HG03025 (cell line): ENCODE data around the gene CYP27B1.
"Not testable (repeated sequence)": the region's sequence is repeated elsewhere in the genome, so short reads cannot be mapped to it uniquely, and the experiment has no call there.

Experiments
- ATAC-seq: cut with Tn5 transposase; IDR thresholded peaks from one replicate; pipeline ENCODE4 v1.9.1; 2021; ENCODE audit warnings: mild to moderate bottlenecking, moderate library complexity; ENCODE audit not compliant: unreplicated experiment, low FRiP score

The CYP27B1 gene

DNA sequence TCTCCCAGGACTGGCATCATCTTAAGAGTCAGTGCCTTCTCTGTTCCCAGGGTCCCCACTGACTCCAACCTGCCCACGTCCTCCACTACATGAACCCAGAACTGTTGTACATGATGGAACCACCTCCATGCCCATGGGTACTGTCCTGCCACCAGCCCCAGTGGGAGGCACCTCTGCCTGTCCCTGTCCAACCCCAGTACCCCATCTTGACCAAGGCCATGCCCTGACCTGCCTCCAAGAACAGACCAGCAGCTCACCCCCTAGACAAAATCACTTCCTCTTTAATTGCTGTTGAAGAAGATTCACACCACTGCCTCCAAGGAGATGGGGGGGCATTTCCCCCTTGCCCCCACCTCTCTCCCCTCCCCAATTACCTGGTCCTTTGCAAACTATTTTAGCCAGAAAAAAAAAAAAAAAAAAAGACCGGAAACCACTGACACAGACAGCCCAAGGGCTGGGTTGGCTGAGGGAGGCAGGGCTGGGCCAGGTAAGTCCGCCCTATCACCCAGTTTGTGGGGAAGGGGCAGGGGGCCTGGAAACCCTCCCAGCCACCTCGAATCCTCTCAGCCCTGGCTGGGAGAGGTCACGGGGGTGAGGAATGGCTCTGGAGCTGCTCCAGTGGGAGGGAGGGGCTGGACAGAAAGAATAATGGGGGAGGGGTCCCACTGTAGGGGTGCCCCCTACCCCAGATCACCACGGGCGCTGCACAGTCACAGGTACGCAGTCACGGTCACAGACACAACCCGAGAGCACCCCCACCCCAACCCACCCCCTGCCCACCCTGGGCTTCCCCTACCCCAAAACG is 41.7 kb downstream of the CYP27B1 start:
- ATAC-seq = no peak

DNA sequence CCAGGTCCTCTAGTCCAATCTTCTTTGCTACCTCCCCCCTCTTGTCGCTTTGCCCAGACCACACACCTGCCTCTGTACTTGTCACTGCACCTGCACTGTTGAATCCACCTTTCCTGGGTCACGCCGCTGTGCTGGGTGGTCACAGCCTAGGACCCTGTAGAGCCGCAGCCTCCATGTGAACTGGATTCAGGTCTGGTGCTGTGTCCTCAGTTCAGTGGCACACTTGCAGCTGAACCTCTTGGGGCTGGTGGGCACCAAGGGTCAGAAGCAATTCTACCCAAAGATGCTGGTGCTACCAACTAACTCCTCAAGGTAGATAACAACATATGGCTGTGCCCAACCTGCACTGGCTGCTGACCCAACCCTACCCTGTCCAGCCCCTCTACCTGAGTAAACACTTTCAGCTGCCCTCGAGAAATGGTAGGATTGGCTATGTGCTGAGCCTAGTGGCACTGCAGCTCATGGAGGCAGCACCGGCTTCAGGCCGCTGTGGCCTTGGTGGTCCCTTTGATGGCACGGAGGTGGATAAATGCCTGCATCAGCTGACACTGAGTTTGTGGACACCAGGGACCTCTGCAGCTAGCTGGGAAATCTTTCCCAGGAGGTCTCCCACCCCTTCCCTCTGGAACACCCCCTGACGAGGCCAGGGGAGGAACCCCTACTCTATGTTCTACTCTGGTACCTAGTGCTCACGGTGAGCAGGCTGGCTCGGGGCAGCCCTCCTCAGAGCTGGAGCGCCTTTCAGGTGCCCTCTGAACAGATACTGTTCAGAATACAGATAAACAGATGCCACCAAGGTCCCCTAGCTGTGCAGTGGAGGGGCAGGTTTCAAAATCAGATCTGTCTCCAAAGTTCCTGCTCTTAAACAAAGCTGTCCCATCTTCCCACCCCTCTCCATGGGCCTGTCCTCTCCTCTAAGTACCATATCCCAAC is 42.6 kb downstream of the CYP27B1 start:
- ATAC-seq = no peak

DNA sequence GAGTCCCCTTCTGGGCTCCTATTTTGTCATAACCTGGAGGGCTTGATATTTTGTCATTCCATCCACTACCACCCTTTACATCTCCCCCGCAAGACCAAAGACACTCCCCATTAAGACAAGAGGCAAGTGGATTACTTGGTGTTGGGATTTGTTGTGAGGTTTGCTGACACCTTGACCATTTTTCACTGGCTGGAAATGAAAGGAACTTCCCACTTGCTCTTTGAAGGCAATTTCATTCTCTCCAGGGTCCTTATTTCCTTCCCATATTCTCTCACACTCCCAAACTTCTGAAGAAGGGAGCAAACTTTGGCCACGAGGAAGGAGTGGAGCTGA is 43.3 kb downstream of the CYP27B1 start:
- ATAC-seq = no peak

DNA sequence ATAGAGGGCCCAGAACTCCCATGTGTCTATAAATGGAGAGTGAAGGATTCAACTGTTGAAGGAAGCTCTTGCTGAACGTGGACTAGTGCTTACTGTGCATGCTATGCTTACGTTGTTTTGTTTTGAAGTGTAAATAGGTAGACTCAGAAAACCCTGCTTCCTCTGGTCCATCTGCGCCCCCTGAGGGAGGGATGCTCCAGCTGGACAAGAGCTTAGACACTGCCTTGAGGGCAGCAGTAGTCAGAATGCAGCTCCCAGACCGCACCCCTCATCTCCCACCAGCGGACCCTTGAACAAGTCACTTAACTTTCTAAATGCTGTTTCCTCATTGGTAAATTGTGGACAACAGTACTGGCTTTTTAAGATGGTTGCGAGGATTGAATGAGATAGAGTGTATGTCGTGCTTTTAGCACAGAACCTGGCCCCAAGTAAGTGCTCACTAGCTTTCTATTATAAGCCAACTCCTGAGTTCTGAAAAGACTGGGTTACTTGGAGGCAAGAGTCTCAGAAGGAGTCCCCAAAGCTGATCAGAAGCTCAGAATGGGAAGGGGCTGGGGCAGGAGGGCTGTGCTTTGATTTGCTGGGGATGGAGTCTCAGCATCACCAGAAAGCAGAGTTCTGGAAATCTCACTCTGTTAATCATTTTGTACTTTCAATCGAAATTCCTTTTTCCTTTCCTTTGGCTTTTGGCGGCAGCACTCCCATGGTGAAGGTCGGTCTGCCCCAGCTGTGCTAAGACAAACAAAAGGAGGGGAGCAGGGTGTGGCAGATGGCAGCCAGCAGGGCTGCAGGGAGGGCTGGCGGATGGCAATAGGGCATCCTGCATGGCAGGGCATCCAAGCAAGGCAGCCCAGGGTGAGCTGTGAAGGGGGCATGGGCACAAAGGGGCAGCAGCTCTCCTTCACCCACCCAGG is 43.9 kb downstream of the CYP27B1 start:
- ATAC-seq = no peak

DNA sequence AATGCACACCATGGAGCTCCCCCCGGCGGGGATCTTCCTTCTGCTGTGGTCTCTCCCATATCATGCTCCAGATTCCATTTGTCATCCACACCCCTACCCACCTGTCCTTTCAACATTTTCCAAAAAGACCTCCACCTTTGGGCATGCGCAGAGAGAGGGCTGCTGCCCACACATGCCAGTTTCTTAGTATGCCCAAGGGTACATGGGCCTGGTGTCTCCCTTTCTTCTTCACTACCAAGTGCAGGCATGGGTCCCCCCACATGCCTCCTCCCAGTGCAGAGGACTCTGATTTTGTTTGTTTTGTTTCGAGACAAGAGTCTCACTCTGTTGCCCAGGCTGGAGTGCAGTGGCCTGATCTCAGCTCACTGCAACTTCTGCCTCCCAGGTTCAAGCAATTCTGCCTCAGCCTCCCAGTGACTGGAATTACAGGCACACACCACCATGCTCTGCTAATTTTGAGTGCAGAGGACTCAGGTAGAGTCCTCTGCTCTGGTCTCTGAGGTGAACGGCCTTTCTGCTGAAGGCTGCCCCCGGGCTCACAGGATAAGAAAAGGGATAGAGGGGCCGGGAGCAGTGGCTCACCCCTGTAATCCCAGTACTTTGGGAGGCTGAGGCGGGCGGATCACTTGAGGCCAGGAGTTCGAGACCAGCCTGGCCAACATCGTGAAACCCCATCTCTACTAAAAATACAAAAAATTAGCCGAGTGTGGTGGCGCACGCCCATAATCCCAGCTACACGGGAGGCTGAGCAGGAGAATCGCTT is 44.9 kb downstream of the CYP27B1 start:
- ATAC-seq = not testable (repeated sequence)

DNA sequence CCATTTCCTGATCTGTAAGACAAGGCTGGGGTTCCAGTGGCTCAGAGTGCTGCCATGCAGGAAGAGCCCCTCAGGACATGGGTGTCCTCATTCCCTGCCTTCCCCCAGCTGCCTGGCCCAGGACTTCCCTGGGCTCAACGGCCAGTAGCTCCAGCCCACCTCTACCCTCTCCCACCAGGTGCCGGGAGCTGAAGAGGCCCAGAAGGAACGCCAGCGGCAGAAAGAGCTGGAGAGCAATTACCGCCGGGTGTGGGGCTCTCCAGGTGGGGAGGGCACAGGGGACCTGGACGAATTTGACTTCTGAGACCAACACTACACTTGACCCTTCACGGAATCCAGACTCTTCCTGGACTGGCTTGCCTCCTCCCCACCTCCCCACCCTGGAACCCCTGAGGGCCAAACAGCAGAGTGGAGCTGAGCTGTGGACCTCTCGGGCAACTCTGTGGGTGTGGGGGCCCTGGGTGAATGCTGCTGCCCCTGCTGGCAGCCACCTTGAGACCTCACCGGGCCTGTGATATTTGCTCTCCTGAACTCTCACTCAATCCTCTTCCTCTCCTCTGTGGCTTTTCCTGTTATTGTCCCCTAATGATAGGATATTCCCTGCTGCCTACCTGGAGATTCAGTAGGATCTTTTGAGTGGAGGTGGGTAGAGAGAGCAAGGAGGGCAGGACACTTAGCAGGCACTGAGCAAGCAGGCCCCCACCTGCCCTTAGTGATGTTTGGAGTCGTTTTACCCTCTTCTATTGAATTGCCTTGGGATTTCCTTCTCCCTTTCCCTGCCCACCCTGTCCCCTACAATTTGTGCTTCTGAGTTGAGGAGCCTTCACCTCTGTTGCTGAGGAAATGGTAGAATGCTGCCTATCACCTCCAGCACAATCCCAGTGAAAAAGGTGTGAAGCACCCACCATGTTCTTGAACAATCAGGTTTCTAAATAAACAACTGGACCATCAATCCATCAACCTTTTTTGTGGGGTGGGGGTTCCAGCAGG is 46.0 kb downstream of the CYP27B1 start:
- no peak for ATAC-seq

DNA sequence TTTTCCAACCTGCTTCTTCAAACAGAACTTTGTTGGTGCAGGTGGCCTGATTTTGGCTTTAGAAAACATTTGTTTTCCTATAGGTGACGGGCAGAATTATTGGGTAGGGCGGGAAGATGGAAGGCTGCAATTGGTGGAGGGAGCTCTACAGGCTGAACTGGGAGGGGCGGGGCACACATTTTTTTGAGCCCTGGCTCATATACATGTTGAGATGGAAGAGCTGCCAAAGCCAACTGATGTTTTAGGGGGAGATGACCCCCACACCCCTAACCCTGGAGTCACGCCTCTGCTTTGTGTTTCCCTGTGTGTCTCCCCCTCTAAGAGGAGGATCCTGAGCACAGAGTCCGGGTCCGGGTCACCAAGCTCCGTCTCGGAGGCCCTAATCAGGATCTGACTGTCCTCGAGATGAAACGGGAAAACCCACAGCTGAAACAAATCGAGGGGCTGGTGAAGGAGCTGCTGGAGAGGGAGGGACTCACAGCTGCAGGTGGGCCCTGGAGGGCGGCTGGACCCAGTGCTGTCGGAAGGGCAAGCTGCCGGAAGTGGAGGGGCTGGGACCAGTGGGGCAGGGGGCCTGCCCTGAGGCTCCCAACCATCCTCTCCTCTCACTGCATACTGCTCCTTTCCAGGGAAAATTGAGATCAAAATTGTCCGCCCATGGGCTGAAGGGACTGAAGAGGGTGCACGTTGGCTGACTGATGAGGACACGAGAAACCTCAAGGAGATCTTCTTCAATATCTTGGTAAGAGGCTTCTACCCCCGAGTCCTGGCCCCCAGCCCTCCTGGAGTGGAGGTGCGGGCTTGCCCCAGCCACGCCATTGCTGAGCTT is 46.9 kb downstream of the CYP27B1 start:
- ATAC-seq = no peak

DNA sequence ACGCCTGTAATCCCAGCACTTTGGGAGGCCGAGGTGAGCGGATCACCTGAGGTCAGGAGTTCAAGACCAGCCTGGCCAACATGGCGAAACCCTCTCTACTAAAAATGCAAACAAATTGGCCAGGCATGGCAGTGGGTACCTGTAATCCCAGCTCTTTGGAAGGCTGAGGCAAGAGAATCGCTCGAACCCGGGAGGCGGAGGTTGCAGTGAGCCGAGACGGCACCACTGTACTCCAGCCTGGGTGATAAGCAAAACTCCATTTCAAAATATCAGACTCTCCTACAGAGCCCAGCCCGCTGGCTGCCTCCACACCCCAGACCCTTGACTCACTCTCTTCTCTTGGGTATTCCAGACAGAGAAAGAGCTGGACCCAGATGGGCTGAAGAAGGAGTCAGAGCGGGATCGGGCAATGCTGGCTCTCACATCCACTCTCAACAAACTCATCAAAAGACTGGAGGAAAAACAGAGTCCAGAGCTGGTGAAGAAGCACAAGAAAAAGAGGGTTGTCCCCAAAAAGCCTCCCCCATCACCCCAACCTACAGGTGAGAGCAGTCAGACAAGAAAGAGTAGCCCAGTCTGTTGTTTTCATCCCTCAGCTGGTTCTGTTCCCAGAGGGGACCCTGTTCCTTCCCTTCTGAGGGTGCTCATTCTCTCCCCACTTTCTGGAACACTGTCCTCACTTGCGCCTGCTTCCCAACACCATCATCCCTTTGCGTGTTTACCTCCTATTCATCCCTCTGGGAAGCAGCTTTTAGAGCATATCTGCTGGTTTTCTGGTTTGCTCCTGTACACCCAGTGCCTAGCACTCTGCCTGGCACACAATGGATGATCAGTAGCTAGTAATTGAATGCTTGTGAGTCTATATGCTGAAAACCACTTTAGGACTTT is 48.0 kb downstream of the CYP27B1 start:
- ATAC-seq = no peak

DNA sequence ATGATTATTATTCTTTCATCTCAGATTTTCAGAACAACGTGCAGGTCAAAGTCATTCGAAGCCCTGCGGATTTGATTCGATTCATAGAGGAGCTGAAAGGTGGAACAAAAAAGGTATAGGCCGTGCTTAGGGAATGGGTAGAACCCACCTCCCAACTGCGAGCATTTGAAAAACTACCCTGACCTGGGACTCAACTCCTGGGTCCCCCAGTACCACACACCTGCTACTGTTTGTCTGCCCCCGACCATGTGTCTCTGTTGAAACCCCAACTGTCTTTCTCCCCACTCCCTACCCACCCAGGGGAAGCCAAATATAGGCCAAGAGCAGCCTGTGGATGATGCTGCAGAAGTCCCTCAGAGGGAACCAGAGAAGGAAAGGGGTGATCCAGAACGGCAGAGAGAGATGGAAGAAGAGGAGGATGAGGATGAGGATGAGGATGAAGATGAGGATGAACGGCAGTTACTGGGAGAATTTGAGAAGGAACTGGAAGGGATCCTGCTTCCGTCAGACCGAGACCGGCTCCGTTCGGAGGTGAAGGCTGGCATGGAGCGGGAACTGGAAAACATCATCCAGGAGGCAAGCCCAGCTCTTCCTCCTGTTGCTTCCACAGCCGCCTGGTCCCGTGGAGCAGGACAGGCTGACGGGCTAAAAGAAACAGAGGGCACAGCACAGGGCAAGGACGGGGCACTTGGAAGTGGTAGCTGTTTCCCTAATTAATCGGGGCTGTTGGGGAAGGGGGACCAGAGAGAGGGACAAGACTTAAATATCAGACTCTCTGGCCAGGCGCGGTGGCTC is 48.8 kb downstream of the CYP27B1 start:
- no peak for ATAC-seq

DNA sequence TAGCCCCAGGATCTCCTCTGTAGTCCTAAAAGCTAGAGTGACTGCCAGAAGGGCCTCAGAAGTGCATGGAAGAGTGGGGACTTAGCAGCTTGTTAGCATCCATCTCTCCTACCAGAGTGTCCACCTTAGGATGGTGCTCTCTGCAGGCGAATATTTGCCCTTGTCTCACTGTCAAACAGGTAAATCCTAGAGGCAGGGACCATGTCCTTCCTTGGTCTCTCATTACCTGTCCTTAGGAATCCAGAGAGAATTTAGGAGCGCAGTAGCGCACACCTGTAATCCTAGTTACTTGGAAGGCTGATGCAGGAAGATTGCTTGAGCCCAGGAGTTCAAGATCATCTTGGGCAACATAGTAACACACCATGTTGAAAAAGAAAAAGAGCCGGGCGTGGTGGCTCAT is 49.7 kb downstream of the CYP27B1 start:
- no peak for ATAC-seq

DNA sequence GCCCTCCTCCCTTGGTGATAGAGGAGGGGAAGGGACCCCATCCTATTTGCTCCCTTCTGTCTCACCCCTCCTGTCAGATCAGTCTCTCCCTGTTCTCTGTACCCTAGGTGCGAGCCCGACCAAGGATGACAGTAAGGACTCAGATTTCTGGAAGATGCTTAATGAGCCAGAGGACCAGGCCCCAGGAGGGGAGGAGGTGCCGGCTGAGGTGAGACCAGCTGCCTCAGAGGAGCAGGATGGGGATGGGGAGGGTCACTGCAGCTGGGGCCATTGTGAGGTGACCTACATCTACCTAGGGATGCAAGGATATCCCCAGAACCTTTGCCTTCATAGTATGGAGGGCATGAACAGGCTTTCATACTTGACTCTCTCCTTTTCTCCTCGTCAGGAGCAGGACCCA is 50.6 kb downstream of the CYP27B1 start:
- ATAC-seq = no peak

DNA sequence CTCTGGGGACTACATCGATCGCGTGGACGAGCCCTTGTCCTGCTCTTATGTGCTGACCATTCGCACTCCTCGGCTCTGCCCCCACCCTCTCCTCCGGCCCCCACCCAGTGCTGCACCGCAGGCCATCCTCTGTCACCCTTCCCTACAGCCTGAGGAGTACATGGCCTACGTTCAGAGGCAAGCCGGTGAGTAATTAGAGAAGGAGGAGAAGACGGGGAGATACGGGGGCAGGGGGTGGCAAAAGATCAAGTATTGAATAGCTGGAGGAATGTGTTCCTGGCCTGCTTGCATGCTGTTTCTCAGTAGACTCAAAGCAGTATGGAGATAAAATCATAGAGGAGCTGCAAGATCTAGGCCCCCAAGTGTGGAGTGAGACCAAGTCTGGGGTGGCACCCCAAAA is 51.1 kb downstream of the CYP27B1 start:
- ATAC-seq = no peak

DNA sequence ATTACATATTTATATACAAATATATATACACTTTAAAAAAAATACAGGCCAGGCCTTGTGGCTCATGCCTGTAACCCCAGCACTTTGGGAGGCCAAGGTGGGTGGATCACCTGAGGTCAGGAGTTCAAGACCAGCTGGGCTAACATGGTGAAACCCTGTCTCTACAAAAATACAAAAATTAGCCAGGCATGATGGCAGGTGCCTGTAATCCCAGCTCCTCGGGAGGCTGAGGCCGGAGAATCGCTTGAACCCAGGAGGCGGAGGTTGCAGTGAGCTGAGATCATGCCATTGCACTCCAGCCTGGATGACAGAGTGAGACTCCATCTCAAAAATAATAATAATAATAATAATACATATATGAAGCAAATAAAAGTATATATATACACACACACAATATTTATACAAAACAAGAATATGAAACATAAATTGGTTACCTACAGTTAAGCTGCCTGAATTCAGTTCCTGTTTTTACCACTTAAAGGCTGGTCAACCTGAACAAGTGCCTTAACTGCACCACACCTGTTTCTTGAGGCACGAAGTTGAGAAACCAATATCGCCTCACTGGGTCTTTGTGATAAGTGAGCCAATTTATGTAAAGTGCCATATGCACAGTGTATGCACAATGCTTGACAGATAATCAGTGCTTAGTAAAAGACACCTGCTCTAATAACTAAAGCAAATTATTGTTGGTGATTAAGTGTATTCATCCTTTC is 51.7 kb downstream of the CYP27B1 start:
- not testable (repeated sequence) for ATAC-seq

DNA sequence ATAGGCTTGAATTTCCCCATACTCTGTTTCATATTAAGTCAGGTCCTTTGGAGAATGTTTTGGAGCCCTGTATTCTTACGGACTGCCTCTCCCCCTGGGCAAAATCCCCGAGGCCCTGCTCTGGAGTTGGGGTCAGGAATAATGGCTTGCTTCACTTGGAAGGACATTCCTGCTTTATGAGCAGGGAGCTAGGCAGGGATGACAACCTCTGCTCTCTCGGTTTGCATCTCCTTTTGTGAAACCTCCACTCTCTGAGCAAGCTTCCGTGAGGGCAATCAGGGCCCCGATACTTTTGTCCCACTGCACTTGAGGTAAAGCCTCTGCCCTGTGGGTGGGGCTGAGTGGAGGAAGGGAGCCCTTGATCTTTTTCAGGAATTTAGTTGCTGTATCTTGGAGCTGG is 53.7 kb downstream of the CYP27B1 start:
- no peak for ATAC-seq

DNA sequence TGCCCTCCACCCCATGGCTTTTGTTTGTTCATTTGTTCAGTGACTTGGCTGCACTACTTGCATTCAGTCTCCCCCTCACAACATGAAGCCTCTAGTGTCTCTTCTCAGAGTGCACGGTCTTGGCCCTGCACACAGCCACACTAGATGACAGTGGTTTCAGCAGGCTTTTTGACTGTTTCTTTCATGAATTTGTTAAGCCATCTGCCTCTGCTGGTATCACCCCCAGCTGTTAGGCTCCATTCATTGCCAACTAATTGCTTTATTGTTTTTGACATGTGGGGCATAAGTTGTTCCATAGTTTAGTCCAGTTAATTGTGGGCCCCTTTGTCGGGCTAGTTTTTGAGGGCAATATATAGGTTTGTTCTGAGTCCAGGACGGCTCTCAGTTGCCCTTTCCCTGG is 54.2 kb downstream of the CYP27B1 start:
- ATAC-seq = no peak
